ENCODE results near the gene PGBD1. TPM values are rescaled to one million over a fixed set of nuclear protein-coding genes. Genes with fewer than 3 reads are reported as not detected.

PGBD1 gene
- total and polyA plus RNA-seq, 2 donors (not counting 3 experiments of a cell fraction or from before 2014, with no cell fraction given), result 4.2 to 9.6 TPM

GRCh38 chr6:28254121-28254519 lies 27.3 kb upstream of the PGBD1 start:
- POLR2A ChIA-PET, result no interaction called here
- CTCF ChIA-PET, result interaction anchor here (3.9 kb wide), 1 partner anchor 13 kb away, joined by 17 read pairs; the partner anchor contains the start of gene ZSCAN26

More at GRCh38 chr6:28254121-28254519, 27.3 kb upstream of the PGBD1 start:
- Histone ChIP-seq H3K4me3 (replicated peaks in 1 of 3; ENCODE audit: insufficient read depth in 1 of 3, low read depth in 1 of 3, low read length in 3 of 3) (no peak overlapping the region), H3K27me3 (ENCODE audit: control insufficient read depth in 2 of 2, insufficient read depth in 2 of 2, low read length in 2 of 2) (peaks cover 0 to 2% of the 10 kb centered on the region in 2 experiments), H3K27ac (ENCODE audit: insufficient read depth, low read depth, low read length) (no peak overlapping the region), H3K9me3 (replicated peaks; ENCODE audit: control insufficient read depth, insufficient read depth, low read length) (no peaks in the 10 kb centered on the region), H2AFZ (ENCODE audit: low read depth, low read length) (no peak overlapping the region), H4K20me1 (replicated peaks; ENCODE audit: control insufficient read depth, extremely low read depth, insufficient read depth, low read length) (no peaks in the 10 kb centered on the region), H3K4me1 (ENCODE audit: control insufficient read depth, extremely low read depth, insufficient read depth, low read length) (peaks cover 15% of the 10 kb centered on the region), H3K9ac (replicated peaks; ENCODE audit: extremely low read depth, insufficient read depth, low read length) (no peak overlapping the region), H3K36me3 (ENCODE audit: control insufficient read depth in 2 of 2, extremely low read depth in 1 of 2, insufficient read depth in 2 of 2, low read length in 2 of 2) (no peaks in the 10 kb centered on the region), H3K4me2 (ENCODE audit: insufficient read depth, low read length) (no peak overlapping the region), H3K9me1 (replicated peaks; ENCODE audit: control insufficient read depth, extremely low read depth, insufficient read depth, low read length) (no peaks in the 10 kb centered on the region), H3K79me2 (ENCODE audit: control insufficient read depth, insufficient read depth, low read length) (no peaks in the 10 kb centered on the region)
- intact Hi-C loops (cut with micrococcal nuclease) (no loop called here), dilution Hi-C loops (cut with MboI; ENCODE audit: extremely low pct_ligation_motif_present, low sequenced_read_pairs) (no loop called here)
- no peak for TF ChIP-seq MAX (IDR thresholded peaks at IDR 0.05; ENCODE audit: insufficient read depth, insufficient read length)
- TF ChIP-seq FOS (IDR thresholded peaks at IDR 0.05; ENCODE audit: borderline replicate concordance, insufficient read depth, low read length), result no peak
- TF ChIP-seq GATA2 (IDR thresholded peaks at IDR 0.05; ENCODE audit: insufficient read depth, insufficient read length, low read depth, low read length), result no peak
- TF ChIP-seq JUN (IDR thresholded peaks at IDR 0.05; ENCODE audit: borderline replicate concordance, insufficient read depth, insufficient read length, low read depth), result no peak
- no peak for TF ChIP-seq POLR2AphosphoS5 (IDR thresholded peaks at IDR 0.05; ENCODE audit: insufficient read depth, low read depth, low read length)
- TF ChIP-seq EZH2 (IDR thresholded peaks at IDR 0.05; ENCODE audit: borderline replicate concordance, low read depth, low read length, severe bottlenecking), result no peak
- no peak for TF ChIP-seq MYC (IDR thresholded peaks at IDR 0.05; ENCODE audit: low read depth, low read length)
- TF ChIP-seq CTCF (IDR thresholded peaks at IDR 0.05; ENCODE audit: extremely low read depth in 1 of 2, insufficient read depth in 1 of 2, low read depth in 1 of 2, low read length in 2 of 2), result no peak
- no peak for TF ChIP-seq POLR2A (IDR thresholded peaks at IDR 0.05; ENCODE audit: low read depth, low read length)
- FAIRE-seq (no peak), DNase-seq (ENCODE audit: low read depth, low spot score) (no peak)
- BruUV-seq (replicated peaks), result no TSS peak
